H1 (cell line): ENCODE results near the gene MRPS6. TPM values are rescaled to one million over a fixed set of nuclear protein-coding genes. Genes with fewer than 3 reads are reported as not detected.

Experiments
- CTCF ChIA-PET: fragments of 300-600 bp; sonication (Branson Sonifier 250); formaldehyde crosslinking; loops from one replicate; lab custom pipeline; 2021; ENCODE audit not compliant: partially characterized antibody; lab: Charles Lee
- POLR2A ChIA-PET: fragments of 300-600 bp; sonication (Branson Sonifier 250); formaldehyde crosslinking; loops from one replicate; lab custom pipeline; 2021; ENCODE audit warnings: inconsistent platforms; ENCODE audit not compliant: partially characterized antibody; lab: Charles Lee
- DNase-seq, 2 experiments: peaks; one replicate each; pipeline versions ENCODE4 v3.0.0 to v3.0.0-alpha.2; 2010 to 2022; ENCODE audit warnings: low spot score in 2 of 2, low read depth in 1 of 2, mixed read lengths in 1 of 2
- FAIRE-seq: peaks from 2 replicates; lab custom pipeline; 2011; peaks lifted over from hg19 to GRCh38; lab: Jason Lieb, UNC
- H2AFZ ChIP-seq: 2 replicates; pipeline ENCODE4 v1.8.1; 2012; ENCODE audit warnings: low read length, inconsistent platforms
- H2AK5ac ChIP-seq: 2 replicates; pipeline ENCODE4 v1.6.1; 2013; ENCODE audit warnings: low read depth, low read length
- H2BK120ac ChIP-seq: replicated peaks from 2 replicates; pipeline ENCODE3; 2013; ENCODE audit warnings: low read depth, low read length, inconsistent platforms
- H2BK12ac ChIP-seq: 2 replicates; pipeline ENCODE4 v1.6.1; 2013; ENCODE audit warnings: low read depth, low read length
- H2BK15ac ChIP-seq: 2 replicates; pipeline ENCODE4 v1.6.1; 2013; ENCODE audit warnings: low read length
- H2BK20ac ChIP-seq: 2 replicates; pipeline ENCODE4 v1.6.1; 2013; ENCODE audit warnings: low read length
- H2BK5ac ChIP-seq: 2 replicates; pipeline ENCODE4 v1.6.1; 2013; ENCODE audit warnings: low read depth, low read length
- H3K14ac ChIP-seq: 2 replicates; pipeline ENCODE4 v1.6.1; 2013; ENCODE audit warnings: inconsistent platforms; ENCODE audit not compliant: insufficient read length
- H3K18ac ChIP-seq: 2 replicates; pipeline ENCODE4 v1.6.1; 2013; ENCODE audit warnings: low read length; ENCODE audit errors: extremely low read depth
- H3K23ac ChIP-seq: 2 replicates; pipeline ENCODE4 v1.6.1; 2013; ENCODE audit warnings: inconsistent platforms; ENCODE audit not compliant: insufficient read length
- H3K23me2 ChIP-seq: 2 replicates; pipeline ENCODE4 v1.6.1; 2013; ENCODE audit warnings: low read depth, low read length
- H3K27ac ChIP-seq: 2 replicates; pipeline ENCODE4 v1.6.1; 2011; ENCODE audit warnings: low read depth, low read length, inconsistent platforms
- H3K27me3 ChIP-seq, 4 experiments: replicated peaks in 1 of 4; 1 replicate in 1 of 4; 2 replicates in 3 of 4; pipeline versions ENCODE4 v1.6.1 to v1.8.1; 2011 to 2013; ENCODE audit warnings: low read length in 3 of 4, mild to moderate bottlenecking in 3 of 4, inconsistent platforms in 2 of 4, mixed read lengths in 2 of 4, moderate library complexity in 1 of 4; ENCODE audit not compliant: control insufficient read depth in 3 of 4, insufficient read depth in 3 of 4; ENCODE audit errors: extremely low read depth in 1 of 4
- H3K36me3 ChIP-seq, 4 experiments: 2 replicates each; pipeline versions ENCODE4 v1.6.1 to v1.8.1; 2011 to 2013; ENCODE audit warnings: mild to moderate bottlenecking in 4 of 4, low read length in 3 of 4, moderate library complexity in 2 of 4, control low read depth in 1 of 4, inconsistent platforms in 1 of 4; ENCODE audit not compliant: insufficient read depth in 4 of 4, control insufficient read depth in 2 of 4
- H3K4ac ChIP-seq: replicated peaks from 2 replicates; pipeline ENCODE3; 2013; ENCODE audit warnings: low read length, low read depth, mixed read lengths, inconsistent platforms; ENCODE audit not compliant: insufficient read length
- H3K4me1 ChIP-seq, 4 experiments: replicated peaks in 1 of 4; 1 replicate in 1 of 4; 2 replicates in 3 of 4; pipeline versions ENCODE4 v1.6.1 to v1.8.1; 2011 to 2013; ENCODE audit warnings: low read length in 3 of 4, inconsistent platforms in 2 of 4, mixed read lengths in 1 of 4; ENCODE audit not compliant: insufficient read depth in 4 of 4, control insufficient read depth in 3 of 4
- H3K4me2 ChIP-seq, 2 experiments: 2 replicates each; pipeline versions ENCODE4 v1.6.1 to v1.8.1; 2011 to 2013; ENCODE audit warnings: low read depth in 2 of 2, low read length in 2 of 2, control low read depth in 1 of 2, inconsistent platforms in 1 of 2, mild to moderate bottlenecking in 1 of 2; ENCODE audit not compliant: insufficient read depth in 1 of 2
- H3K4me3 ChIP-seq, 4 experiments: fragments of 200-600, 300-600 bp in 1 of 4; sonication (generic), shearing (Covaris generic), sonication (Bioruptor Twin) in 1 of 4; 2 replicates each; pipeline versions ENCODE4 v1.5.1 to v1.8.1; 2011 to 2016; ENCODE audit warnings: low read length in 4 of 4, low read depth in 3 of 4, control low read depth in 2 of 4, inconsistent platforms in 2 of 4, mild to moderate bottlenecking in 2 of 4, mixed read lengths in 1 of 4, moderate library complexity in 1 of 4; ENCODE audit not compliant: insufficient read depth in 2 of 4; ENCODE audit errors: extremely low read depth in 1 of 4
- H3K56ac ChIP-seq: replicated peaks from 2 replicates; pipeline ENCODE3; 2013; ENCODE audit warnings: low read depth, mild to moderate bottlenecking, mixed read lengths, low read length, inconsistent platforms; ENCODE audit not compliant: insufficient read length
- H3K79me1 ChIP-seq: 2 replicates; pipeline ENCODE4 v1.6.1; 2013; ENCODE audit warnings: low read depth, low read length, control low read depth
- H3K79me2 ChIP-seq, 2 experiments: 2 replicates each; pipeline versions ENCODE4 v1.6.1 to v1.8.1; 2012 to 2013; ENCODE audit warnings: low read length in 2 of 2, mild to moderate bottlenecking in 2 of 2, inconsistent platforms in 1 of 2; ENCODE audit not compliant: insufficient read depth in 2 of 2, control insufficient read depth in 1 of 2
- H3K9ac ChIP-seq, 4 experiments: replicated peaks in 1 of 4; 1 replicate in 1 of 4; 2 replicates in 3 of 4; pipeline versions ENCODE4 v1.6.1 to v1.8.1; 2011 to 2013; ENCODE audit warnings: low read depth in 3 of 4, low read length in 3 of 4, control low read depth in 2 of 4, mild to moderate bottlenecking in 2 of 4, moderate library complexity in 2 of 4, inconsistent platforms in 1 of 4; ENCODE audit errors: extremely low read depth in 1 of 4
- H3K9me3 ChIP-seq, 2 experiments: 2 replicates each; pipeline versions ENCODE4 v1.6.1 to v1.8.1; 2012 to 2013; ENCODE audit warnings: mild to moderate bottlenecking in 2 of 2, moderate library complexity in 2 of 2, control low read depth in 1 of 2, inconsistent platforms in 1 of 2, low read depth in 1 of 2, low read length in 1 of 2, mixed read lengths in 1 of 2; ENCODE audit not compliant: insufficient read depth in 2 of 2
- H4K20me1 ChIP-seq, 2 experiments: replicated peaks in 1 of 2; 2 replicates each; pipeline versions ENCODE3 to v1.8.1; 2011 to 2013; ENCODE audit warnings: inconsistent platforms in 2 of 2, low read length in 2 of 2, mild to moderate bottlenecking in 1 of 2; ENCODE audit not compliant: insufficient read depth in 2 of 2, control insufficient read depth in 1 of 2
- H4K5ac ChIP-seq: 2 replicates; pipeline ENCODE4 v1.6.1; 2013; ENCODE audit warnings: low read length, low read depth, mixed read lengths, inconsistent platforms; ENCODE audit not compliant: insufficient read length
- H4K8ac ChIP-seq: 2 replicates; pipeline ENCODE4 v1.8.0; 2013; ENCODE audit warnings: mild to moderate bottlenecking, moderate library complexity, low read length, inconsistent platforms; ENCODE audit not compliant: insufficient read depth; ENCODE audit errors: extremely low read depth
- H4K91ac ChIP-seq: replicated peaks from 2 replicates; pipeline ENCODE3; 2013; ENCODE audit warnings: low read length, mixed read lengths, inconsistent platforms; ENCODE audit not compliant: insufficient read length
- EP300 ChIP-seq, 2 experiments: IDR thresholded peaks; 1 replicate in 1 of 2; 2 replicates in 1 of 2; pipeline ENCODE4 v1.6.1; 2011 to 2012; ENCODE audit warnings: low read depth in 2 of 2, low read length in 2 of 2, mild to moderate bottlenecking in 2 of 2, borderline replicate concordance in 1 of 2, inconsistent platforms in 1 of 2, moderate library complexity in 1 of 2
- WGBS, 2 experiments: shearing (Covaris generic) in 1 of 2; methylation state at CpG; one replicate each; pipeline versions ENCODE4 v1.1.6 to v1.1.7; 2013 to 2015; ENCODE audit warnings: low lambda C conversion rate in 2 of 2, mixed read lengths in 2 of 2, inconsistent platforms in 1 of 2, low coverage in 1 of 2, missing lambda C conversion rate in 1 of 2; ENCODE audit not compliant: insufficient replicate concordance in 2 of 2, insufficient coverage in 1 of 2, insufficient read length in 1 of 2; ENCODE audit errors: extremely low coverage in 1 of 2, missing lambda C conversion rate in 1 of 2; 5-methylcytosine and 5-hydroxymethylcytosine counted together
- polyA plus RNA-seq, 7 experiments: library from polyadenylated mRNA; depleted of rRNA in 3 of 7; stranded (reverse) in 5 of 7; unstranded in 2 of 7; fragments of >200 nt in 5 of 7; fragments of 200-250 nt in 2 of 7; gene quantifications; 1 replicate in 5 of 7; 2 replicates in 1 of 7; 4 replicates in 1 of 7; pipeline versions ENCODE4 v1.2.1 to v1.2.3, GENCODE V29; 2011 to 2013; ENCODE audit warnings: missing spikeins in 2 of 7, mixed read lengths in 2 of 7
- total RNA-seq: library from RNA; stranded (reverse); fragmentation: NEBNext Ultra II Directional; extraction: Animal tissue kit (Norgen Biotek cat#: 25700); gene quantifications from 2 replicates; pipeline ENCODE4 v1.2.1, GENCODE V29; 2021

The MRPS6 gene
- total and polyA plus RNA-seq, 2 of the 8 experiments (the other 6 are each of a cell fraction or from before 2014, with no cell fraction given) = 62.7 to 156 TPM

DNA sequence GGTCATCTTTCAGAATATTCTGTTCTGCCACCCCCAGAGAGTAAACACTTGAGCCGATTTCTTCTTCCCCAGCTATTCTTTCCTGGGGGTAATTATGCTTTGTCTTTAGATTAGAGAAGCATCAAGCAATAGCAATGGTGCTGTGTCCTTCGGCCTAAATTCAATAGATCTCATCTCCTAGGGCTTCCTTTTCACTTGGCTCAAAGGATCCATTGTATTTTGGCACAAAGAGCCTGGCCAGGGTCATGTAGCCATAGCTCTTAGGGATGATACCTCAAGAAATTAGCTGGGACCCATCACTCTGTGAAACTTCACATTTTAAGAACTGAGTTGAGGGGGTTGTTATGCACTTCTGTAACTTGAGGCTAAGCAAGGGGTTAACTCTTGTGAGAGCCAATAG, 27.0 kb downstream of the MRPS6 start:
- Histone ChIP-seq H3K79me1 (peaks cover 13% of the 10 kb centered on the region), H3K79me2 (peaks cover 8 to 99% of the 10 kb centered on the region in 2 experiments; a peak in 2 of 4 replicates), H3K4me3 (no peak overlapping the region), H2BK15ac (no peak overlapping the region), H4K8ac (no peak overlapping the region), H4K5ac (no peak overlapping the region), H3K9ac (peak overlapping the region in 1 of 4 experiments; percentile 34; a peak in 1 of 7 replicates), H2BK120ac (no peak overlapping the region), H3K18ac (no peak overlapping the region), H3K27ac (no peak overlapping the region), H4K20me1 (peaks cover 12 to 13% of the 10 kb centered on the region in 2 experiments), H2BK5ac (no peak overlapping the region), H3K14ac (no peak overlapping the region), H3K27me3 (no peaks in the 10 kb centered on the region), H3K4me2 (peak overlapping the region in 1 of 2 experiments; percentile 27; a peak in 2 of 4 replicates), H3K56ac (no peak overlapping the region), H2BK12ac (no peak overlapping the region), H3K23ac (no peak overlapping the region), H2AK5ac (no peak overlapping the region), H3K4ac (no peak overlapping the region), H2AFZ (no peak overlapping the region), H3K23me2 (no peaks in the 10 kb centered on the region), H3K9me3 (no peaks in the 10 kb centered on the region), H4K91ac (no peak overlapping the region), H3K36me3 (peaks cover 0 to 14% (median 7%) of the 10 kb centered on the region in 4 experiments; a peak in 5 of 8 replicates), H3K4me1 (peaks cover 0 to 9% (median 3%) of the 10 kb centered on the region in 4 experiments; a peak in 4 of 7 replicates), H2BK20ac (no peak overlapping the region)
- ChIA-PET POLR2A (interaction anchor here (0.7 to 1.9 kb wide), 6 partner anchors 11 to 176 kb away, joined by 3 to 7 read pairs (median 3); partner anchors contain the start of genes MRPS6 and SLC5A3), CTCF (interaction anchor here (1.0 to 12.2 kb wide), 7 partner anchors 7 to 248 kb away, joined by 3 to 103 read pairs (median 5); no protein-coding TSS in a partner anchor)
- DNase-seq (no peak), FAIRE-seq (no peak)
- TF ChIP-seq EP300 (IDR thresholded peaks at IDR 0.05; ENCODE audit: borderline replicate concordance in 1 of 2, low read depth in 2 of 2, low read length in 2 of 2) = no peak
- WGBS, 2 experiments = 81% methylated on average over 2 of the region's 2 CpGs; no CpG with 5 or more reads in 1 of the 2 experiments
